Smooth muscle cell (in vitro differentiated cells): ENCODE measurements around the gene VGLL2. TPM values are rescaled to one million over a fixed set of nuclear protein-coding genes. Genes with fewer than 3 reads are reported as not detected.

Experiments used
- DNase-seq: peaks from one replicate; lab custom pipeline; 2025; ENCODE audit not compliant: unreplicated experiment; lab: John Stamatoyannopoulos, UW
- H2AFZ ChIP-seq: fragments of 200-600 bp; sonication (generic); 2 replicates; pipeline ENCODE4 v1.6.0; 2016; ENCODE audit warnings: antibody characterized with exemption, low read depth, mild to moderate bottlenecking
- H3F3A ChIP-seq: fragments of 200-600 bp; sonication (generic); 2 replicates; pipeline ENCODE4 v1.6.0; 2017; ENCODE audit warnings: antibody characterized with exemption, low read depth
- H3K27ac ChIP-seq: fragments of 200-600 bp; sonication (generic); 2 replicates; pipeline ENCODE4 v1.5.1; 2016; ENCODE audit warnings: low read depth, mild to moderate bottlenecking
- H3K27me3 ChIP-seq: fragments of 200-600 bp; sonication (generic); 2 replicates; pipeline ENCODE4 v1.6.1; 2016; ENCODE audit warnings: low read depth, mild to moderate bottlenecking
- H3K36me3 ChIP-seq: fragments of 200-600 bp; sonication (generic); 2 replicates; pipeline ENCODE4 v1.5.1; 2016; ENCODE audit warnings: low read depth
- H3K4me1 ChIP-seq: fragments of 200-600 bp; sonication (generic); 2 replicates; pipeline ENCODE4 v1.5.1; 2016; ENCODE audit warnings: low read depth
- H3K4me2 ChIP-seq: fragments of 200-600 bp; sonication (generic); 2 replicates; pipeline ENCODE4 v1.6.0; 2016; ENCODE audit warnings: mild to moderate bottlenecking
- H3K4me3 ChIP-seq: fragments of 200-600 bp; sonication (generic); 2 replicates; pipeline ENCODE4 v1.5.1; 2016; ENCODE audit warnings: mild to moderate bottlenecking
- H3K79me2 ChIP-seq: fragments of 200-600 bp; sonication (generic); 2 replicates; pipeline ENCODE4 v1.6.0; 2016; ENCODE audit warnings: low read depth, mild to moderate bottlenecking
- H3K9ac ChIP-seq: fragments of 200-600 bp; sonication (generic); 2 replicates; pipeline ENCODE4 v1.6.0; 2016; ENCODE audit warnings: low read depth
- H3K9me3 ChIP-seq: fragments of 200-600 bp; sonication (generic); replicated peaks from 2 replicates; pipeline ENCODE4 v1.5.1; 2016; ENCODE audit warnings: low read depth
- H4K20me1 ChIP-seq: fragments of 200-600 bp; sonication (generic); 2 replicates; pipeline ENCODE4 v1.6.0; 2016; ENCODE audit warnings: low read depth
- WGBS: methylation state at CpG from one replicate; pipeline ENCODE4 v1.1.7; 2016; ENCODE audit warnings: low lambda C conversion rate; 5-methylcytosine and 5-hydroxymethylcytosine counted together
- polyA plus RNA-seq: library from polyadenylated mRNA; unstranded; fragments of >200 nt; fragmentation: Nextera tagmentation; extraction: Ambion mirVana; gene quantifications from 2 replicates; pipeline ENCODE4 v1.2.1, GENCODE V29; 2016
- total RNA-seq: library from RNA; depleted of rRNA; stranded (reverse); fragments of >200 nt; gene quantifications from 2 replicates; pipeline ENCODE4 v1.2.3, GENCODE V29; 2014
- TF ChIP-seq, protein P1 (sequence below): fragments of 200-600 bp; sonication (generic); IDR thresholded peaks from 2 replicates; pipeline ENCODE4 v1.5.1; 2017; ENCODE audit warnings: borderline replicate concordance, mild to moderate bottlenecking, antibody characterized with exemption; ENCODE audit not compliant: insufficient read depth, poor library complexity, severe bottlenecking

Gene VGLL2
- total and polyA plus RNA-seq, 2 experiments from 2014 or later = not detected

DNA sequence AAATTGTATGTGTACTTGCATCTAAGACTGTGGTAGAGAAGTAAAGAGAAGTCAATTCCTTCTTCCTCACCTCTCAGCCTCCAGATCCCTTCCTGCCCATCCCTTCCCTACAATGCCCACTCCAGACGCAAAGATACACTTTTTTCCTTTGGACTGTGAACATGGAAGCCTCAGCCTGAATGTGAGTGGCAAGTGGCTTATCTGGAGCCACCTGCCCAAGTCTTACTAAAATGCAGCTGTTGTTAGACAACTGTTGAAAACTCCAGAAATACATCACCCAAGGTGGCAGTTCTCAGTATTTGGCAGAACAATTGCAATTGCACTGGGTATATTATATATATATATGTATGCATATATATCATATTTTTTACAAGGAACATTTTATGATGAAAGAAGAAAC lies 7.5 kb downstream of the VGLL2 start:
- Histone ChIP-seq H3K9ac (no peak overlapping the region), H2AFZ (no peak overlapping the region), H3K4me3 (no peak overlapping the region), H3K9me3 (no peaks in the 10 kb centered on the region), H3K36me3 (no peaks in the 10 kb centered on the region), H4K20me1 (no peaks in the 10 kb centered on the region), H3K27me3 (peaks cover 93% of the 10 kb centered on the region), H3F3A (no peaks in the 10 kb centered on the region), H3K79me2 (no peaks in the 10 kb centered on the region), H3K27ac (no peak overlapping the region), H3K4me2 (no peak overlapping the region), H3K4me1 (peaks cover 9% of the 10 kb centered on the region)
- TF ChIP-seq, protein P1, sequence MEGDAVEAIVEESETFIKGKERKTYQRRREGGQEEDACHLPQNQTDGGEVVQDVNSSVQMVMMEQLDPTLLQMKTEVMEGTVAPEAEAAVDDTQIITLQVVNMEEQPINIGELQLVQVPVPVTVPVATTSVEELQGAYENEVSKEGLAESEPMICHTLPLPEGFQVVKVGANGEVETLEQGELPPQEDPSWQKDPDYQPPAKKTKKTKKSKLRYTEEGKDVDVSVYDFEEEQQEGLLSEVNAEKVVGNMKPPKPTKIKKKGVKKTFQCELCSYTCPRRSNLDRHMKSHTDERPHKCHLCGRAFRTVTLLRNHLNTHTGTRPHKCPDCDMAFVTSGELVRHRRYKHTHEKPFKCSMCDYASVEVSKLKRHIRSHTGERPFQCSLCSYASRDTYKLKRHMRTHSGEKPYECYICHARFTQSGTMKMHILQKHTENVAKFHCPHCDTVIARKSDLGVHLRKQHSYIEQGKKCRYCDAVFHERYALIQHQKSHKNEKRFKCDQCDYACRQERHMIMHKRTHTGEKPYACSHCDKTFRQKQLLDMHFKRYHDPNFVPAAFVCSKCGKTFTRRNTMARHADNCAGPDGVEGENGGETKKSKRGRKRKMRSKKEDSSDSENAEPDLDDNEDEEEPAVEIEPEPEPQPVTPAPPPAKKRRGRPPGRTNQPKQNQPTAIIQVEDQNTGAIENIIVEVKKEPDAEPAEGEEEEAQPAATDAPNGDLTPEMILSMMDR = no peak
- DNase-seq = no peak
- 78% methylated on average over 1 of the region's 1 CpG for WGBS

DNA sequence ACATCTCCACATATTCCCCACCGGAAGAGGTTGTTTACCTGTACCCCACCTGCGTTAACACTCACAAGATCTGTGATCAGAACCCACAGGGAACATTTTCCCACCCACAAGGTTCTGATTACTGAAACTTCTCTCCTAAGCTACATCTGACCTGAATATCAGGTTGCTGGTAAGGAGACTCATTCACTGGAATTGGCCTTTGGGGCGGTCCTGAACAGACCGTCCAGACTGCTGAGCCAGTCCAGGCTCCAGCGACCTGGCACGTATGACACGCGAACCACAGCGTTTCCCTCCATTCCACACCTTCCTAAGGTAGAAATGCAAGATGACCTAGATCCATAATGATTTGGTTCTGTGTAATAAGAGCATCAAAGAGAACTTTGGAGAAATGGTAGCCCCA lies 9.8 kb downstream of the VGLL2 start:
- H2AFZ ChIP-seq = no peak overlapping the region
- no peak for DNase-seq
- H3K9ac ChIP-seq = no peak overlapping the region
- H3K27me3 ChIP-seq = peaks cover 91% of the 10 kb centered on the region
- H3K27ac ChIP-seq = no peak overlapping the region
- TF ChIP-seq, protein P1 = no peak
- H3K36me3 ChIP-seq = no peaks in the 10 kb centered on the region
- no peaks in the 10 kb centered on the region for H4K20me1 ChIP-seq
- no peak overlapping the region for H3K4me3 ChIP-seq
- no peak overlapping the region for H3K4me2 ChIP-seq
- H3K4me1 ChIP-seq = peaks cover 2% of the 10 kb centered on the region
- no peaks in the 10 kb centered on the region for H3K79me2 ChIP-seq
- no peaks in the 10 kb centered on the region for H3F3A ChIP-seq
- H3K9me3 ChIP-seq = no peaks in the 10 kb centered on the region
- WGBS = 90% methylated on average over 9 of the region's 9 CpGs

DNA sequence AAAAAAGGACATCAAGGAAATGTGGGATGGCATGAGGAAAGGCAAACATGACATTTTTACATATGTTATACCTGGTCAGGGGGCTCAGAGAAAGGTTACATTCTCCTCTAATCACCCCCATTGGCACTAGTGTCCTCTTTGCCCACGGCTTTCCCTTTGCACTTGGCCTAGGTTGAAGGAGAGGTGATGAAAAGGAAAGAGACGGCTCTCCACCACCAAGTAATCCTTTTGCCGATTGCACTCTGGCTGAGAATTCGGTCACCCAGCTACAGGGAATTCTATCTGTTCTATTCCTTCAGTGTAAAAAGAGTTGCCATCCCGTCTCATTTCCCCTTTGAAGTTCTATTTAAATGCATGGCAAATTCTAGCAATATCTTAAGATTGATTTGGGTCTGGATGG lies 10.4 kb downstream of the VGLL2 start:
- no peak overlapping the region for H3K4me2 ChIP-seq
- H2AFZ ChIP-seq = no peak overlapping the region
- peaks cover 88% of the 10 kb centered on the region for H3K27me3 ChIP-seq
- no peak for DNase-seq
- H3K4me3 ChIP-seq = no peak overlapping the region
- H3K36me3 ChIP-seq = no peaks in the 10 kb centered on the region
- no peaks in the 10 kb centered on the region for H3K79me2 ChIP-seq
- no peaks in the 10 kb centered on the region for H3F3A ChIP-seq
- H3K9ac ChIP-seq = no peak overlapping the region
- H3K27ac ChIP-seq = no peak overlapping the region
- H4K20me1 ChIP-seq = no peaks in the 10 kb centered on the region
- H3K9me3 ChIP-seq = no peaks in the 10 kb centered on the region
- 81% methylated on average over 5 of the region's 5 CpGs for WGBS
- no peaks in the 10 kb centered on the region for H3K4me1 ChIP-seq
- TF ChIP-seq, protein P1 = no peak

DNA sequence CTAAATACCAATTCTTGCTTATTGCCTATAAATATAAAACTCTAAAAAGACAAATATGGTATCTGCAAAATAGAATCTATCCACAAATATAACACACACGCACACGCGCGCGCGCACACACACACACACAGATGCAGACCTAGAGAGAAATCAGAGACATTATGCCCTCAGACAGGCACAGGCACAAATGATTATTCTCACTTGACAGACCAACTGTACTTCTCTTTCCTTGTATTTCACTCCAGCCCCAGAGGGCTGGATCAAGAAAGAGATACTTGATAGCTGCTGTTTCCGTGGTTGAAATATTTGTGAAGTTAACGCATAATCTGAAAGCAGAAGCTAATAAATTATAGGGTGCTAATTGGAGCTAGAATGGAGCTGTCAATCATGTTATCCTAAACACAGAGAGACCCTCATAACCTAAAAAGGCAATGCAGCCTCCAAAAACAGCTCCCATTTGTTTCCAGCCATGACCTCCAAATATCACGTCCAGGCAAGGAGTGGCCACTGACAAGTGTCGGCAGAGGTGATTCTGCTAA lies 11.5 kb downstream of the VGLL2 start:
- Histone ChIP-seq H3K4me3 (no peak overlapping the region), H3K9me3 (no peaks in the 10 kb centered on the region), H3F3A (no peaks in the 10 kb centered on the region), H4K20me1 (no peaks in the 10 kb centered on the region), H3K4me1 (no peaks in the 10 kb centered on the region), H3K79me2 (no peaks in the 10 kb centered on the region), H3K9ac (no peak overlapping the region), H3K27me3 (peaks cover 76% of the 10 kb centered on the region), H3K36me3 (no peaks in the 10 kb centered on the region), H3K4me2 (no peak overlapping the region), H2AFZ (no peak overlapping the region), H3K27ac (no peak overlapping the region)
- TF ChIP-seq, protein P1 = no peak
- WGBS = 90% methylated on average over 10 of the region's 10 CpGs
- no peak for DNase-seq
